DND-41 (cell line): ENCODE data around the gene MAPK1.

ENCODE experiments used
- EZH2 ChIP-seq: IDR thresholded peaks from 3 replicates; pipeline ENCODE4 v1.6.1; 2012; ENCODE audit warnings: borderline replicate concordance, low read depth, mild to moderate bottlenecking, moderate library complexity, low read length, inconsistent platforms; ENCODE audit not compliant: severe bottlenecking
- TF ChIP-seq, protein P1 (sequence below): IDR thresholded peaks from 2 replicates; pipeline ENCODE4 v1.5.1; 2012; ENCODE audit warnings: borderline replicate concordance, low read length, moderate library complexity, mild to moderate bottlenecking; ENCODE audit not compliant: poor library complexity, severe bottlenecking; ENCODE audit errors: extremely low read depth

DNA sequence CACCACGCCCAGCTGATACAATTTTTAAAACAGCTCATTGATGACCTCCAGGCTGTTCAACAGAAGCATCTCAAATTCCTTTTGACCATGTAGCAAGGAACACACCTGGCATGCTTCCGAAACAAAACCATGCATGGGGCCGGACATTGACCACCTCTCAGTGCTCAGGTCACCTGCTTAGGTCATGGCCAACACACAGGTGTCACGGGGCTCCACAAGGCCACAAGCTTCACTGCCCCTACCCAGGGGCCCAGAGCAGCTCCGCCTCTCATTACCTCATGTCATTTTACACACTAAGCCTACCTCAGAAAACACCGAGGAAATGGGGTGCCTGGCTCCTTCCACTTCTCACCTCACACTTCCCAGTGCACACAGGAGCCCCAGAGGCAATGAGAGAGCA lies 158.5 kb downstream of the MAPK1 start:
- TF ChIP-seq, protein P1, sequence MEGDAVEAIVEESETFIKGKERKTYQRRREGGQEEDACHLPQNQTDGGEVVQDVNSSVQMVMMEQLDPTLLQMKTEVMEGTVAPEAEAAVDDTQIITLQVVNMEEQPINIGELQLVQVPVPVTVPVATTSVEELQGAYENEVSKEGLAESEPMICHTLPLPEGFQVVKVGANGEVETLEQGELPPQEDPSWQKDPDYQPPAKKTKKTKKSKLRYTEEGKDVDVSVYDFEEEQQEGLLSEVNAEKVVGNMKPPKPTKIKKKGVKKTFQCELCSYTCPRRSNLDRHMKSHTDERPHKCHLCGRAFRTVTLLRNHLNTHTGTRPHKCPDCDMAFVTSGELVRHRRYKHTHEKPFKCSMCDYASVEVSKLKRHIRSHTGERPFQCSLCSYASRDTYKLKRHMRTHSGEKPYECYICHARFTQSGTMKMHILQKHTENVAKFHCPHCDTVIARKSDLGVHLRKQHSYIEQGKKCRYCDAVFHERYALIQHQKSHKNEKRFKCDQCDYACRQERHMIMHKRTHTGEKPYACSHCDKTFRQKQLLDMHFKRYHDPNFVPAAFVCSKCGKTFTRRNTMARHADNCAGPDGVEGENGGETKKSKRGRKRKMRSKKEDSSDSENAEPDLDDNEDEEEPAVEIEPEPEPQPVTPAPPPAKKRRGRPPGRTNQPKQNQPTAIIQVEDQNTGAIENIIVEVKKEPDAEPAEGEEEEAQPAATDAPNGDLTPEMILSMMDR: no peak
- TF ChIP-seq EZH2: no peak
